ENCODE results near the gene ANKS3. TPM values are rescaled to one million over a fixed set of nuclear protein-coding genes. Genes with fewer than 3 reads are reported as not detected.

The ANKS3 gene
- total and polyA plus RNA-seq, 9 donors = 12.0 to 19.6 (median 16.3) TPM

DNA sequence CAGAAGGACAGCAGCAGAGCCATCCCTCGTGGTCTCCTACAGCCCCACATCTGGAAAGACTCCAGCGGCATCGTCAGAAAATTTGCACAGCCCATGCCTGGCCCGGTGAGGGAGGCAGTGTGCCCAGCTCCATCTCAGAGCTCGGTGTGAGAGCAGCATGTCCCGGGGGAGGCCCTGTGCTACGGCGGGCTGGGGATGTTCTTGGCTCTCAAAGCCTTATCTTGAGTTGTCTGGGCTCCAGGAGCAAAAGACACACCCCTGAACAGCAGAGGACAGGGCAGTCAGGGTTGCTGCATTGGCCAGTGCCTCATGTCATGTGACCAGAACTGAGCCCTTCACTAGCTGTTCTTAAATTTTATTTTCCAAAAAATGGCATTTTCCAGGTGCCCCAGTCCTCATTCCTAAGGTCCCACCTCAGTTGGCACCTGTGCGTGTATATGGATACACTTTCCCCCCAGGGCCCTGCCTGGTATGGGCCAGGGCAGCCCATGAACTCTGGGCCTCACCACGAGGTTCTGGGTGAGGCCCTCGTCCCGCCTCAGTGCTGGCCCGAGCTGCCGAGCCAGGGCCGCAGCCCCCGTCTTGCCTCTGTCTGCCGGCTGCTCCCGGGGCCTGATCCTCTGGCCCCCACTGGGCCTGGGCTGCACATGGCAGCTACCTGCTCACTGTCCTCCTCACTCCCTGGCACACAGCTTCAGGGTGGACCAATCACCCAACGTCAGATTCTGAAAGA is 37.7 kb downstream of the ANKS3 start:
- peak; percentile 24 for DNase-seq
- peaks cover 36% of the 10 kb centered on the region for H3K4me1 ChIP-seq (ENCODE audit: control insufficient read depth, insufficient read depth, low read length)
- peaks cover 63% of the 10 kb centered on the region for H3K36me3 ChIP-seq (ENCODE audit: control insufficient read depth, insufficient read depth, low read length)
- H3K27me3 ChIP-seq (ENCODE audit: control insufficient read depth, insufficient read depth, low read length) = no peaks in the 10 kb centered on the region
- WGBS (ENCODE audit: insufficient coverage) = 48% methylated on average over 18 of the region's 19 CpGs
- no peaks in the 10 kb centered on the region for H3K9me3 ChIP-seq (replicated peaks; ENCODE audit: control insufficient read depth, low read depth, low read length)
- no peak overlapping the region for H3K4me3 ChIP-seq (ENCODE audit: low read length)
- H3K27ac ChIP-seq (ENCODE audit: low read length) = no peak overlapping the region

GRCh38 chr16:4695473-4696171 is 38.4 kb downstream of the ANKS3 start:
- Histone ChIP-seq H3K27ac (ENCODE audit: low read length) (no peak overlapping the region), H3K9me3 (replicated peaks; ENCODE audit: control insufficient read depth, low read depth, low read length) (no peaks in the 10 kb centered on the region)

GRCh38 chr16:4694642-4695451 is 39.2 kb downstream of the ANKS3 start:
- H3K36me3 ChIP-seq (ENCODE audit: control insufficient read depth, insufficient read depth, low read length) = peaks cover 58% of the 10 kb centered on the region
- no peaks in the 10 kb centered on the region for H3K27me3 ChIP-seq (ENCODE audit: control insufficient read depth, insufficient read depth, low read length)
- DNase-seq = peak; percentile 35
- H3K4me1 ChIP-seq (ENCODE audit: control insufficient read depth, insufficient read depth, low read length) = peaks cover 42% of the 10 kb centered on the region
- 35% methylated on average over 20 of the region's 26 CpGs for WGBS (ENCODE audit: insufficient coverage)
- H3K4me3 ChIP-seq (ENCODE audit: low read length) = peak overlapping the region; percentile 83
- H3K27ac ChIP-seq (ENCODE audit: low read length) = no peak overlapping the region
- no peaks in the 10 kb centered on the region for H3K9me3 ChIP-seq (replicated peaks; ENCODE audit: control insufficient read depth, low read depth, low read length)

More at GRCh38 chr16:4695473-4696171, 38.4 kb downstream of the ANKS3 start:
- peak; percentile 17 for DNase-seq
- H3K4me1 ChIP-seq (ENCODE audit: control insufficient read depth, insufficient read depth, low read length) = peaks cover 42% of the 10 kb centered on the region
- no peak overlapping the region for H3K4me3 ChIP-seq (ENCODE audit: low read length)
- no peaks in the 10 kb centered on the region for H3K27me3 ChIP-seq (ENCODE audit: control insufficient read depth, insufficient read depth, low read length)
- H3K36me3 ChIP-seq (ENCODE audit: control insufficient read depth, insufficient read depth, low read length) = peaks cover 58% of the 10 kb centered on the region
- 43% methylated on average over 7 of the region's 12 CpGs for WGBS (ENCODE audit: insufficient coverage)

DNA sequence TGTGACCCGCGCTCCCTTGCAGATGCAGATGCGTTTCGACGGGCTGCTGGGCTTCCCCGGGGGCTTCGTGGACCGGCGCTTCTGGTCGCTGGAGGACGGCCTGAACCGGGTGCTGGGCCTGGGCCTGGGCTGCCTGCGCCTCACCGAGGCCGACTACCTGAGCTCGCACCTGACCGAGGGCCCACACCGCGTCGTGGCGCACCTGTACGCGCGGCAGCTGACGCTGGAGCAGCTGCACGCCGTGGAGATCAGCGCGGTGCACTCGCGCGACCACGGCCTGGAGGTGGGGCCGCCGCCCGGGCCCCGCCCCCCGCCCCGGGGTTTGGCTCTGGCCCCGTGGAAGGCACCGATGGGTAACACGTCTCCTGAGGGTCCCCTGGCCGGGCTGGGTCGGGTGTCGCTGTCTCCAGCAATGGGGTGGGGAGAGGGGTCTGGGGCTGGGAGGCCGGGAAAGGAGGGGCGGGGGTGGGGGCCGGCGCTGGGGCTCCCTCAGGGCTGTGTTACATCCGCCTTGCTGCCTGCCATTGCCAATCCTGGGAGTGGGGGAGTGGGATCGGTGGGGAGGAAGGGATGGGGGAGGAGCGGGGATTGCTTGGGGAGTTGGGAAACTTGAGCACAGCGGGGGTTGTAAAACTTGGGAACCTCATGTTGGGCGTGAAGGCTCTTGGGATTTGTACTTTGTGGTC is 40.0 kb downstream of the ANKS3 start:
- Histone ChIP-seq H3K4me3 (ENCODE audit: low read length) (peak overlapping the region; percentile 83), H3K9me3 (replicated peaks; ENCODE audit: control insufficient read depth, low read depth, low read length) (no peaks in the 10 kb centered on the region), H3K27ac (ENCODE audit: low read length) (peak overlapping the region; percentile 59), H3K36me3 (ENCODE audit: control insufficient read depth, insufficient read depth, low read length) (peaks cover 58% of the 10 kb centered on the region), H3K27me3 (ENCODE audit: control insufficient read depth, insufficient read depth, low read length) (no peaks in the 10 kb centered on the region), H3K4me1 (ENCODE audit: control insufficient read depth, insufficient read depth, low read length) (peaks cover 42% of the 10 kb centered on the region)
- DNase-seq = peak; percentile 76
- WGBS (ENCODE audit: insufficient coverage) = under 1% methylated on average over 48 of the region's 54 CpGs

- under 1% methylated on average over 91 of the region's 91 CpGs for WGBS (ENCODE audit: insufficient coverage)
- H3K4me3 ChIP-seq (ENCODE audit: low read length) = peak within 1 kb of the TSS; percentile 83
- peaks cover 42% of the 10 kb centered on the region for H3K4me1 ChIP-seq (ENCODE audit: control insufficient read depth, insufficient read depth, low read length)
- peaks cover 58% of the 10 kb centered on the region for H3K36me3 ChIP-seq (ENCODE audit: control insufficient read depth, insufficient read depth, low read length)
- DNase-seq = peak; percentile 99
- H3K9me3 ChIP-seq (replicated peaks; ENCODE audit: control insufficient read depth, low read depth, low read length) = no peaks in the 10 kb centered on the region
- H3K27ac ChIP-seq (ENCODE audit: low read length) = peak within 1 kb of the TSS; percentile 78
- no peaks in the 10 kb centered on the region for H3K27me3 ChIP-seq (ENCODE audit: control insufficient read depth, insufficient read depth, low read length)
Measured at GRCh38 chr16:4693296-4693955, 40.6 kb downstream of the ANKS3 start, which contains the start of gene NUDT16L1. Gene NUDT16L1, plus strand, starts transcription at chr16:4693562. Its CDS starts 165 bp downstream, at chr16:4693727.

GRCh38 chr16:4692460-4693295 is 41.4 kb downstream of the ANKS3 start:
- Histone ChIP-seq H3K4me1 (ENCODE audit: control insufficient read depth, insufficient read depth, low read length) (peaks cover 42% of the 10 kb centered on the region), H3K27me3 (ENCODE audit: control insufficient read depth, insufficient read depth, low read length) (no peaks in the 10 kb centered on the region), H3K36me3 (ENCODE audit: control insufficient read depth, insufficient read depth, low read length) (peaks cover 58% of the 10 kb centered on the region), H3K9me3 (replicated peaks; ENCODE audit: control insufficient read depth, low read depth, low read length) (no peaks in the 10 kb centered on the region), H3K27ac (ENCODE audit: low read length) (peak overlapping the region; percentile 78), H3K4me3 (ENCODE audit: low read length) (peak overlapping the region; percentile 65)
- DNase-seq = peak; percentile 35
- WGBS (ENCODE audit: insufficient coverage) = 10% methylated on average over 26 of the region's 31 CpGs

- WGBS (ENCODE audit: insufficient coverage) = 86% methylated on average over 14 of the region's 20 CpGs
- no peaks in the 10 kb centered on the region for H3K27me3 ChIP-seq (ENCODE audit: control insufficient read depth, insufficient read depth, low read length)
- H3K27ac ChIP-seq (ENCODE audit: low read length) = no peak overlapping the region
- DNase-seq = peak; percentile 25
- H3K4me3 ChIP-seq (ENCODE audit: low read length) = no peak overlapping the region
- H3K9me3 ChIP-seq (replicated peaks; ENCODE audit: control insufficient read depth, low read depth, low read length) = no peaks in the 10 kb centered on the region
- peaks cover 56% of the 10 kb centered on the region for H3K36me3 ChIP-seq (ENCODE audit: control insufficient read depth, insufficient read depth, low read length)
- H3K4me1 ChIP-seq (ENCODE audit: control insufficient read depth, insufficient read depth, low read length) = peaks cover 42% of the 10 kb centered on the region
Measured at GRCh38 chr16:4691666-4692412, 42.2 kb downstream of the ANKS3 start.

DNA sequence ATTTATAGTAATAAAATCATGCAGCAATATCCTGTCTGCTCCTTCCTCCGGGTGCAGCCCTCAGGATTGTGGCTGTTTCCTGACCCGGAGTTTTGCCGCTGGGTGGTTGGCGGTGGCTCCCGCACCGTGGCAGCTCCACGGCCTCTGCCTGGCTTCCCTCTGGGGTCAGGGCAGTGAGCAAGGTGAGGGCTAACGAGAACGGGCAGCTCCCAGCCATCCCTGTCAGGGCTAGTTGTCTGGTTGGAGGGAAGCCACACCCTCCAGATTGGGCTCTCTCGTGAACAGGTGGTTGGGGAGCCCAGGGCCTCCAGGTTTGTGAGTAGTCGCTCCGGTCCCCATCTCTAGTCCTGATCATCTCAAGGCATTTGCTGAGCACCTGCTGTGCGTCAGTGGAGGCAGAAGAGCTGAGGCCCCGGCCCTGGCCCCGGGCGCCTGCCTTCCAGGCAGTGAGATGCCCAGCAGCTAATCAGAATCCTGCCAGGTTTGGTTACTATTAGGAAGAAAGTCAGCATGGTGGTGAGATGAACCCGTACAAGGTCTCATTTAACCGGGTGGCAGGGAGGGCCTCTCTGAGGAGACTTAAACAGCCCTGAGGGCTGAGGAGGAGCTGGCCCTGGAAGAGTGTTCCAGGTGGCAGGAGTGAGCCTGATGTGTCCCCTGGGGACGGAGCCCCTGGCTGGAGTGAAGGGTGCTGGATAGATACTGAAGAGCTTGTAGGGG is 43.0 kb downstream of the ANKS3 start:
- Histone ChIP-seq H3K9me3 (replicated peaks; ENCODE audit: control insufficient read depth, low read depth, low read length) (no peaks in the 10 kb centered on the region), H3K27ac (ENCODE audit: low read length) (no peak overlapping the region), H3K4me3 (ENCODE audit: low read length) (no peak overlapping the region), H3K36me3 (ENCODE audit: control insufficient read depth, insufficient read depth, low read length) (peaks cover 57% of the 10 kb centered on the region), H3K4me1 (ENCODE audit: control insufficient read depth, insufficient read depth, low read length) (peaks cover 40% of the 10 kb centered on the region), H3K27me3 (ENCODE audit: control insufficient read depth, insufficient read depth, low read length) (no peaks in the 10 kb centered on the region)
- peak; percentile 13 for DNase-seq
- 69% methylated on average over 19 of the region's 19 CpGs for WGBS (ENCODE audit: insufficient coverage)
